HepG2 (cell line): ENCODE measurements around the gene RGS19. TPM values are rescaled to one million over a fixed set of nuclear protein-coding genes. Genes with fewer than 3 reads are reported as not detected.

Experiments used
- ATAC-seq: fragments of 200-7000 bp; cut with Tn5 transposase; 3 replicates; pipeline ENCODE4 v1.9.1; 2020; ENCODE audit warnings: mild to moderate bottlenecking, moderate library complexity
- BruUV-seq: library from RNA; stranded (reverse); fragments of 400-500 nt; replicated peaks from 2 replicates; lab custom pipeline; 2021; lab: Mats Ljungman, UMichigan
- CTCF ChIA-PET: fragments of 300-600 bp; formaldehyde crosslinking; extraction: SDS; loops from one replicate; lab custom pipeline; 2021; ENCODE audit warnings: low total read pairs, inconsistent platforms, low intra/inter-chr PET ratio; lab: Yijun Ruan, JAX
- POLR2A ChIA-PET: fragments of 350-600 bp; sonication (Branson Sonifier 250); formaldehyde crosslinking; loops from one replicate; lab custom pipeline; 2020; ENCODE audit warnings: antibody characterized with exemption, inconsistent platforms; lab: Yijun Ruan, JAX
- DNase-seq: peaks from one replicate; pipeline ENCODE4 v3.0.0-alpha.2; 2015; ENCODE audit warnings: low spot score
- FAIRE-seq: peaks from 3 replicates; lab custom pipeline; 2011; peaks lifted over from hg19 to GRCh38; lab: Jason Lieb, UNC
- H2AFZ ChIP-seq: one replicate; pipeline ENCODE4 v1.6.1; 2011; ENCODE audit warnings: low read length, inconsistent platforms
- H3K27ac ChIP-seq: fragments of 300-600 bp; 3 replicates; pipeline ENCODE4 v1.8.0; 2011; ENCODE audit warnings: mixed run types, mild to moderate bottlenecking, mixed read lengths, low read length, inconsistent platforms; ENCODE audit not compliant: insufficient read depth; ENCODE audit errors: extremely low read length
- H3K27me3 ChIP-seq, 2 experiments: fragments of 200-600 bp in 1 of 2; 2 replicates in 1 of 2; 3 replicates in 1 of 2; pipeline versions ENCODE4 v1.6.0 to v1.8.0; 2011; ENCODE audit warnings: low read length in 2 of 2, mild to moderate bottlenecking in 2 of 2, moderate library complexity in 2 of 2, inconsistent platforms in 1 of 2; ENCODE audit not compliant: insufficient read depth in 2 of 2, control insufficient read depth in 1 of 2
- H3K36me3 ChIP-seq, 2 experiments: fragments of 200-600 bp in 1 of 2; replicated peaks in 1 of 2; 2 replicates in 1 of 2; 3 replicates in 1 of 2; pipeline versions ENCODE4 v1.5.1 to v1.8.0; 2011; ENCODE audit warnings: low read length in 2 of 2, inconsistent platforms in 1 of 2; ENCODE audit not compliant: insufficient read depth in 2 of 2, control insufficient read depth in 1 of 2
- H3K4me1 ChIP-seq: 2 replicates; pipeline ENCODE4 v1.5.1; 2012; ENCODE audit warnings: low read length, inconsistent platforms; ENCODE audit not compliant: insufficient read depth
- H3K4me2 ChIP-seq: 2 replicates; pipeline ENCODE4 v1.6.0; 2011; ENCODE audit warnings: low read depth, low read length, inconsistent platforms
- H3K4me3 ChIP-seq, 3 experiments: fragments of 200-600 bp in 1 of 3; sonication (generic), shearing (Covaris generic) in 1 of 3; replicated peaks in 1 of 3; 2 replicates each; pipeline ENCODE4 v1.5.1; 2011 to 2016; ENCODE audit warnings: low read length in 3 of 3, inconsistent platforms in 2 of 3, low read depth in 2 of 3, mild to moderate bottlenecking in 2 of 3, control low read depth in 1 of 3, mixed read lengths in 1 of 3; ENCODE audit not compliant: insufficient read depth in 1 of 3
- H3K79me2 ChIP-seq: one replicate; pipeline ENCODE4 v1.6.1; 2011; ENCODE audit warnings: low read length, inconsistent platforms; ENCODE audit not compliant: insufficient read depth
- H3K9ac ChIP-seq: 2 replicates; pipeline ENCODE4 v1.6.0; 2011; ENCODE audit warnings: mild to moderate bottlenecking, low read depth, low read length, inconsistent platforms; ENCODE audit not compliant: insufficient read depth
- H3K9me3 ChIP-seq: 2 replicates; pipeline ENCODE4 v1.5.1; 2012; ENCODE audit warnings: mild to moderate bottlenecking, low read length
- H4K20me1 ChIP-seq: 2 replicates; pipeline ENCODE4 v1.6.0; 2011; ENCODE audit warnings: inconsistent platforms, mild to moderate bottlenecking, low read length, moderate library complexity; ENCODE audit not compliant: insufficient read depth
- FIP1L1 ChIP-seq: fragments of 200-400 bp; formaldehyde crosslinking; IDR thresholded peaks from 2 replicates; pipeline ENCODE4 v1.6.1; 2018; ENCODE audit warnings: low read depth, mild to moderate bottlenecking, low read length, moderate library complexity, borderline replicate concordance; ENCODE audit not compliant: insufficient read depth
- GZF1 ChIP-seq: sonication (generic); formaldehyde crosslinking; IDR thresholded peaks from 2 replicates; pipeline ENCODE4 v1.5.1; 2020; ENCODE audit warnings: mild to moderate bottlenecking, missing genetic modification reagents
- JDP2 ChIP-seq: sonication (generic); formaldehyde crosslinking; IDR thresholded peaks from 2 replicates; pipeline ENCODE4 v1.8.1; 2022; ENCODE audit warnings: missing genetic modification reagents, borderline replicate concordance
- REL ChIP-seq: sonication (generic); formaldehyde crosslinking; conservative IDR thresholded peaks from 2 replicates; pipeline ENCODE4 v1.8.0; 2022; ENCODE audit warnings: mild to moderate bottlenecking, missing genetic modification reagents, moderate library complexity
- RERE ChIP-seq: IDR thresholded peaks from 2 replicates; pipeline ENCODE4 v1.6.1; 2016; ENCODE audit warnings: low read depth, missing genetic modification reagents, missing compliant biosample characterization
- SKIL ChIP-seq: sonication (generic); formaldehyde crosslinking; IDR thresholded peaks from 2 replicates; pipeline ENCODE4 v1.8.0; 2022; ENCODE audit warnings: missing genetic modification reagents, mild to moderate bottlenecking, moderate library complexity, borderline replicate concordance
- SMARCE1 ChIP-seq: fragments of 450-650 bp; IDR thresholded peaks from 2 replicates; pipeline ENCODE4 v1.6.1; 2017; ENCODE audit warnings: borderline replicate concordance
- WIZ ChIP-seq: sonication (generic); formaldehyde crosslinking; IDR thresholded peaks from 2 replicates; pipeline ENCODE4 v1.5.1; 2020; ENCODE audit warnings: mild to moderate bottlenecking, missing genetic modification reagents
- ZFYVE20 ChIP-seq: sonication (generic); formaldehyde crosslinking; IDR thresholded peaks from 2 replicates; pipeline ENCODE4 v1.8.0; 2023; ENCODE audit warnings: low read depth, mild to moderate bottlenecking, moderate library complexity, missing genetic modification reagents, borderline replicate concordance
- ZNF280B ChIP-seq: sonication (generic); formaldehyde crosslinking; IDR thresholded peaks from 2 replicates; pipeline ENCODE4 v1.5.0; 2020; ENCODE audit warnings: missing genetic modification reagents, mild to moderate bottlenecking, borderline replicate concordance
- ZNF564 ChIP-seq: sonication (generic); formaldehyde crosslinking; IDR thresholded peaks from 2 replicates; pipeline ENCODE4 v1.8.1; 2023; ENCODE audit warnings: mild to moderate bottlenecking, missing genetic modification reagents
- ZNF614 ChIP-seq: IDR thresholded peaks from 2 replicates; pipeline ENCODE4 v1.6.1; 2018; ENCODE audit warnings: missing biosample characterization, missing genetic modification reagents, inconsistent platforms, borderline replicate concordance
- WGBS: methylation state at CpG from one replicate; pipeline ENCODE4 v1.1.6; 2017; ENCODE audit warnings: low lambda C conversion rate; 5-methylcytosine and 5-hydroxymethylcytosine counted together
- in situ Hi-C: cut with HindIII; loops from 2 replicates; pipeline ENCODE4 v1.10.0; 2017; ENCODE audit warnings: low pct_unique_long_range_greater_than_20kb; ENCODE audit not compliant: extremely low pct_ligation_motif_present
- intact Hi-C: fragments of 100-400 bp; cut with micrococcal nuclease; formaldehyde crosslinking; loops from one replicate; pipeline ENCODE4 v1.10.0; 2022; ENCODE audit not compliant: unreplicated experiment
- polyA plus RNA-seq, 8 experiments: library from polyadenylated mRNA; depleted of rRNA in 3 of 8; stranded (reverse) in 7 of 8; unstranded in 1 of 8; fragments of >200 nt; fragmentation: Illumina TruSeq in 4 of 8; extraction: Trizol in 4 of 8; gene quantifications; 2 replicates each; pipeline versions ENCODE4 v1.2.1 to v1.2.3, GENCODE V29; 2011 to 2016; ENCODE audit warnings: low read depth in 4 of 8, missing spikeins in 1 of 8, mixed read lengths in 1 of 8; ENCODE audit not compliant: insufficient read depth in 1 of 8
- total RNA-seq, 5 experiments: library from RNA; depleted of rRNA; stranded (reverse); fragments of >200 nt; fragmentation: Illumina TruSeq; extraction: Trizol; gene quantifications; 2 replicates each; pipeline ENCODE4 v1.2.3, GENCODE V29; 2016; ENCODE audit warnings: low read depth in 1 of 5

RGS19 gene
- total and polyA plus RNA-seq, 2 of the 13 experiments (the other 11 are each of a cell fraction or from before 2014, with no cell fraction given): 10.7 to 11.9 TPM

GRCh38 chr20:64052987-64053840, 26.1 kb downstream of the RGS19 start:
- peak; percentile 3 for ATAC-seq
- peak overlapping the region; percentile 87 for H3K4me2 ChIP-seq
- TF ChIP-seq ZNF564 (CRISPR knock-in tag): no peak
- TF ChIP-seq SMARCE1: no peak
- peak; percentile 67; the same call in 1 of the 2 replicates for TF ChIP-seq SKIL (CRISPR knock-in tag)
- TF ChIP-seq ZNF280B: peak; percentile 88
- no peak for TF ChIP-seq FIP1L1
- TF ChIP-seq JDP2 (CRISPR knock-in tag): no peak; the same call in 1 of the 2 replicates
- peak; percentile 47; the same call in 1 of the 2 replicates for TF ChIP-seq ZNF614 (CRISPR knock-in tag)
- TF ChIP-seq REL: 0 out of 2 replicates have a peak, but pooled peaks have one; percentile 46
- 0 out of 2 replicates have a peak, but pooled peaks have one; percentile 47 for TF ChIP-seq ZFYVE20 (CRISPR knock-in tag)
- TF ChIP-seq WIZ (CRISPR knock-in tag): peak; percentile 35; the same call in 1 of the 2 replicates
- TF ChIP-seq RERE (CRISPR knock-in tag): no peak
- TF ChIP-seq GZF1: peak; percentile 80; the same call in 1 of the 2 replicates

More at GRCh38 chr20:64052987-64053840, 26.1 kb downstream of the RGS19 start:
- Histone ChIP-seq H3K4me1 (peaks cover 82% of the 10 kb centered on the region), H2AFZ (no peak overlapping the region), H3K27ac (peak overlapping the region; percentile 77), H3K4me3 (peak overlapping the region; percentile 45 to 69 (median 46)), H3K9ac (peak overlapping the region; percentile 66), H3K79me2 (peaks cover 4% of the 10 kb centered on the region), H3K9me3 (no peaks in the 10 kb centered on the region), H4K20me1 (no peaks in the 10 kb centered on the region), H3K27me3 (no peaks in the 10 kb centered on the region; a peak in 1 of 5 replicates), H3K36me3 (no peaks in the 10 kb centered on the region)
- intact Hi-C loops: no loop called here
- ChIA-PET POLR2A (interaction anchor here (0.5 to 9.4 kb wide), 21 partner anchors 9 to 781 kb away, joined by 3 to 252 read pairs (median 6); partner anchors contain the start of genes ARFGAP1, C20orf204, HELZ2 and OPRL1), CTCF (interaction anchor here (1.2 to 2.0 kb wide), 2 partner anchors 16 to 67 kb away, joined by 7 to 13 read pairs; no protein-coding TSS in a partner anchor)
- in situ Hi-C loops: no loop called here
- FAIRE-seq (no peak), DNase-seq (peak; percentile 66)
- no TSS peak for BruUV-seq
- 6% methylated on average over 33 of the region's 33 CpGs for WGBS
